ENCODE data around the gene ZCCHC17.

ZCCHC17 gene

GRCh38 chr1:31257213-31257612 is 39.6 kb upstream of the ZCCHC17 start:
- H3K4me2 ChIP-seq (ENCODE audit: low read depth, low read length, poor library complexity, severe bottlenecking): no peak overlapping the region
- H3K9me2 ChIP-seq (replicated peaks; ENCODE audit: low read depth, low read length): no peaks in the 10 kb centered on the region
- no peaks in the 10 kb centered on the region for H3F3A ChIP-seq (ENCODE audit: low read depth)
- no peak overlapping the region for H3K9ac ChIP-seq (ENCODE audit: low read depth, low read length, poor library complexity, severe bottlenecking)
- H3K36me3 ChIP-seq (ENCODE audit: insufficient read depth, low read length): peaks cover 50% of the 10 kb centered on the region; the same call in 1 of the 2 replicates
- H3K9me3 ChIP-seq (ENCODE audit: insufficient read depth, low read depth, low read length): no peaks in the 10 kb centered on the region
- no peaks in the 10 kb centered on the region for H3K79me2 ChIP-seq (ENCODE audit: insufficient read depth, low read length)
- H2AFZ ChIP-seq (ENCODE audit: low read length): no peak overlapping the region
- no peaks in the 10 kb centered on the region for H3K4me1 ChIP-seq (ENCODE audit: insufficient read depth, low read length, poor library complexity, severe bottlenecking)
- no peaks in the 10 kb centered on the region for H3K27me3 ChIP-seq (ENCODE audit: insufficient read depth, low read length, poor library complexity, severe bottlenecking)
- no peaks in the 10 kb centered on the region for H4K20me1 ChIP-seq (ENCODE audit: insufficient read depth, low read length, poor library complexity, severe bottlenecking)
- no peak overlapping the region for H3K4me3 ChIP-seq (ENCODE audit: low read length, poor library complexity, severe bottlenecking)
- TF ChIP-seq CTCF (conservative IDR thresholded peaks at IDR 0.05; ENCODE audit: low read length): no peak
- no peak for TF ChIP-seq EZH2phosphoT487 (IDR thresholded peaks at IDR 0.05; ENCODE audit: borderline replicate concordance)

GRCh38 chr1:31258581-31258980 is 38.3 kb upstream of the ZCCHC17 start:
- Histone ChIP-seq H3K4me2 (ENCODE audit: low read depth, low read length, poor library complexity, severe bottlenecking) (no peak overlapping the region), H2AFZ (ENCODE audit: low read length) (no peak overlapping the region), H3K27me3 (ENCODE audit: insufficient read depth, low read length, poor library complexity, severe bottlenecking) (no peaks in the 10 kb centered on the region), H4K20me1 (ENCODE audit: insufficient read depth, low read length, poor library complexity, severe bottlenecking) (no peaks in the 10 kb centered on the region), H3K4me3 (ENCODE audit: low read length, poor library complexity, severe bottlenecking) (no peak overlapping the region), H3K9me3 (ENCODE audit: insufficient read depth, low read depth, low read length) (no peaks in the 10 kb centered on the region), H3F3A (ENCODE audit: low read depth) (no peaks in the 10 kb centered on the region), H3K9me2 (replicated peaks; ENCODE audit: low read depth, low read length) (no peaks in the 10 kb centered on the region), H3K79me2 (ENCODE audit: insufficient read depth, low read length) (no peaks in the 10 kb centered on the region), H3K4me1 (ENCODE audit: insufficient read depth, low read length, poor library complexity, severe bottlenecking) (no peaks in the 10 kb centered on the region), H3K9ac (ENCODE audit: low read depth, low read length, poor library complexity, severe bottlenecking) (no peak overlapping the region), H3K36me3 (ENCODE audit: insufficient read depth, low read length) (peaks cover 53% of the 10 kb centered on the region; the same call in 1 of the 2 replicates)
- TF ChIP-seq CTCF (conservative IDR thresholded peaks at IDR 0.05; ENCODE audit: low read length) (no peak), EZH2phosphoT487 (IDR thresholded peaks at IDR 0.05; ENCODE audit: borderline replicate concordance) (no peak)

GRCh38 chr1:31259746-31260145 is 37.1 kb upstream of the ZCCHC17 start:
- Histone ChIP-seq H3K9me2 (replicated peaks; ENCODE audit: low read depth, low read length) (no peaks in the 10 kb centered on the region), H3K4me1 (ENCODE audit: insufficient read depth, low read length, poor library complexity, severe bottlenecking) (no peaks in the 10 kb centered on the region), H3K9me3 (ENCODE audit: insufficient read depth, low read depth, low read length) (no peaks in the 10 kb centered on the region), H3K4me3 (ENCODE audit: low read length, poor library complexity, severe bottlenecking) (no peak overlapping the region), H3F3A (ENCODE audit: low read depth) (no peaks in the 10 kb centered on the region), H4K20me1 (ENCODE audit: insufficient read depth, low read length, poor library complexity, severe bottlenecking) (no peaks in the 10 kb centered on the region), H3K9ac (ENCODE audit: low read depth, low read length, poor library complexity, severe bottlenecking) (no peak overlapping the region), H3K36me3 (ENCODE audit: insufficient read depth, low read length) (peaks cover 65% of the 10 kb centered on the region; the same call in 1 of the 2 replicates), H3K4me2 (ENCODE audit: low read depth, low read length, poor library complexity, severe bottlenecking) (no peak overlapping the region), H2AFZ (ENCODE audit: low read length) (no peak overlapping the region), H3K79me2 (ENCODE audit: insufficient read depth, low read length) (no peaks in the 10 kb centered on the region), H3K27me3 (ENCODE audit: insufficient read depth, low read length, poor library complexity, severe bottlenecking) (no peaks in the 10 kb centered on the region)
- TF ChIP-seq CTCF (conservative IDR thresholded peaks at IDR 0.05; ENCODE audit: low read length) (no peak), EZH2phosphoT487 (IDR thresholded peaks at IDR 0.05; ENCODE audit: borderline replicate concordance) (no peak)

All from Loucy (cell line).